Upper lobe of left lung (tissue), 4 donors: ENCODE data around the gene KANSL2.

ENCODE experiments used
- POLR2A ChIP-seq, 4 donors: fragments of 450-650 bp; IDR thresholded peaks; one replicate each; pipeline ENCODE4 v1.5.1; 2016 to 2017; ENCODE audit warnings: antibody characterized with exemption in 4 of 4, mild to moderate bottlenecking in 2 of 4
- POLR2AphosphoS5 ChIP-seq, 2 donors: sonication (generic); formaldehyde crosslinking; IDR thresholded peaks; one replicate each; pipeline ENCODE4 v1.5.1; 2017; ENCODE audit warnings: antibody characterized with exemption in 2 of 2
- TF ChIP-seq, protein P1 (sequence below), 6 experiments: fragments of 450-650 bp in 4 of 6; fragments of 200-600 bp in 2 of 6; sonication (generic) in 2 of 6; IDR thresholded peaks; one replicate each; pipeline ENCODE4 v1.5.1; 2016 to 2019; ENCODE audit warnings: antibody characterized with exemption in 6 of 6

DNA sequence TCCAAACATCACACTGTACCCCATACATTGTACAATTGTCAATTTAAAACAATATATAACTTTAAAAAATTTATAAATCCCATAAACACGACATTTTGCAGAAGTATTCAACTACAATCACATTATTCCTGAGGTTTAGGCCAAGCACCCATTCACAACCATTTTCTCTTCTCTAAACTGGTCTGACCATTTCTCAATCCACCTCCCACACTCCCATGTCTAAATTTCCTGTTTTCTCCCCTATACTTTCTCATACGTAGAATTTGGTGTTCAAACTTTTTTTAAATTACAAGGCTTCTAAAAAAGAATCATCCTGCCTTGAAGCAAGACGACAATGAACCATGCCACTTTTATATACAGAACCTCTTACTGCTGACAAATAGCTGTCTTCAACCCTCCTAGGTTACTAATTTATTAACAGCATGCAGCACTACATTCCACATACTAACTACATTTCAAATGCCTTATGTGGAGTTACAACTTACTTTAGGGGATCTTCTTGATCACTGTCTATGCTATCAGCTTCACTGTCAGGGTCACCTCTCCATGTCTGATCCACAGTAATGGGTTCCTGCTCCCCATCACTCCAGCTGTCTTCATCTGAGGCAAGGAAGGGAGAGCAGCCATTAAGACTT is 3.4 kb downstream of the KANSL2 start:
- TF ChIP-seq POLR2A (IDR thresholded peaks at IDR 0.05): no peak
- no peak for TF ChIP-seq POLR2AphosphoS5 (IDR thresholded peaks at IDR 0.05)
- TF ChIP-seq, protein P1, sequence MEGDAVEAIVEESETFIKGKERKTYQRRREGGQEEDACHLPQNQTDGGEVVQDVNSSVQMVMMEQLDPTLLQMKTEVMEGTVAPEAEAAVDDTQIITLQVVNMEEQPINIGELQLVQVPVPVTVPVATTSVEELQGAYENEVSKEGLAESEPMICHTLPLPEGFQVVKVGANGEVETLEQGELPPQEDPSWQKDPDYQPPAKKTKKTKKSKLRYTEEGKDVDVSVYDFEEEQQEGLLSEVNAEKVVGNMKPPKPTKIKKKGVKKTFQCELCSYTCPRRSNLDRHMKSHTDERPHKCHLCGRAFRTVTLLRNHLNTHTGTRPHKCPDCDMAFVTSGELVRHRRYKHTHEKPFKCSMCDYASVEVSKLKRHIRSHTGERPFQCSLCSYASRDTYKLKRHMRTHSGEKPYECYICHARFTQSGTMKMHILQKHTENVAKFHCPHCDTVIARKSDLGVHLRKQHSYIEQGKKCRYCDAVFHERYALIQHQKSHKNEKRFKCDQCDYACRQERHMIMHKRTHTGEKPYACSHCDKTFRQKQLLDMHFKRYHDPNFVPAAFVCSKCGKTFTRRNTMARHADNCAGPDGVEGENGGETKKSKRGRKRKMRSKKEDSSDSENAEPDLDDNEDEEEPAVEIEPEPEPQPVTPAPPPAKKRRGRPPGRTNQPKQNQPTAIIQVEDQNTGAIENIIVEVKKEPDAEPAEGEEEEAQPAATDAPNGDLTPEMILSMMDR (IDR thresholded peaks at IDR 0.05): no peak
